Astrocyte of the hippocampus (primary cell): Measurements from ENCODE around the gene MFGE8.

Source experiments
- DNase-seq: peaks from one replicate; pipeline ENCODE4 v3.0.0; 2011; ENCODE audit warnings: low read depth, low spot score

MFGE8 gene

GRCh38 chr15:88918738-88919137 lies 5.6 kb upstream of the MFGE8 start:
- DNase-seq: peak; percentile 97

GRCh38 chr15:88917760-88918159 lies 4.6 kb upstream of the MFGE8 start:
- no peak for DNase-seq

DNA sequence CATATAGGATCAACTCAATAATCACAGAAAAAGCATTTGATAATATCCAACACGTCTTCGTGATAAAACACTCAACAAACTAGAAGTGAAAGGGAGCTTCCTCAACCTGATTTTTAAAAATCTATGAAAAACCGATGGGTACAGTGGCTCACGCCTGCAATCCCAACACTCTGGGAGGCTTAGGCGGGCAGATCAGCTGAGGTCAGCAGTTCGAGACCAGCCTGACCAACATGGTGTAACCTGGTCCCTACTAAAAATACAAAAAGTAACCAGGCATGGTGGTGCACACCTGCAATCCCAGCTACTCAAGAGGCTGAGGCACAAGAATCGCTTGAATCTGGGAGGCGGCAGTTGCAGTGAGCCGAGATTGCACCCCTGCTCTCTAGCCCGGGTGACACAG lies 2.2 kb upstream of the MFGE8 start:
- no peak for DNase-seq

- no peak for DNase-seq
Observed at GRCh38 chr15:88913850-88914169, 631 bp upstream of the MFGE8 start.

DNA sequence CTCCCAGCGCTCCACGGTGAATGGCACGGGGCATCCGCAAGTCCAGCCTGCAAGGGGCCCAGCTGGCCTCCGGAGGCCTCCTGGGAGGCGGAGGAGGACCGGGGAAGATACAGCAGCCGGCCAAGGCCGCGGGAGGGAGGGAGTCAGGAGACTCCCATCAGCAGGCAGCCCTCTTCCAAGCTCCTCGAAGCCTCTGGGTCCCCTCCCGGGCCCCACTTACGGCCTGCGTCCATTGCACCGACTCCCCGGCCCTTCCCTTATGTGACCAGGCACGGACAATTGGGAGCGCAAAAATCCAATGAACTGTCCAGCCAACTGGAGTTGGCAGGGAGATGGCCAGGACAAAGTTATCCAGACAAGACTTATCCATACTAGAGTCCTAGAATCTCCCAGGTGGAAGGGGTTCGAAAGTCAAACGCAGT lies 668 bp downstream of the MFGE8 start:
- DNase-seq: peak; percentile 65

DNA sequence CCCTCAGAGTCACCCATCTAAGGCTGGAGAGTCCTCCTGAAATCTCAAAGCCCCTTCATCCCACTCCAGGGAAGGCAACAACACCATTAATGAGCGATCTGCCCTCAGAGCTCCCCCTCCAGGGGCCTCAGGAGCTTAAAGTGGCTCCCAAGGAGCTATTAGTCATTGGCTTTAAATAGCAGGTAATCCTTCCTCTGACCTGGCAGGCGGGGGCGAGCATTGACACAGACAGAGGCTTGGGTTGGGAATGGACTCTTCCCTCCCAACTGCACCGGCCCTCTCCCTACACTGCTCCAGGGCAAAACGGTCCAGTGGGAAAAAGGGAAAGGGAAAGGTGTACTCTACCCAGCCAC lies 1.4 kb downstream of the MFGE8 start:
- peak; percentile 63 for DNase-seq

DNA sequence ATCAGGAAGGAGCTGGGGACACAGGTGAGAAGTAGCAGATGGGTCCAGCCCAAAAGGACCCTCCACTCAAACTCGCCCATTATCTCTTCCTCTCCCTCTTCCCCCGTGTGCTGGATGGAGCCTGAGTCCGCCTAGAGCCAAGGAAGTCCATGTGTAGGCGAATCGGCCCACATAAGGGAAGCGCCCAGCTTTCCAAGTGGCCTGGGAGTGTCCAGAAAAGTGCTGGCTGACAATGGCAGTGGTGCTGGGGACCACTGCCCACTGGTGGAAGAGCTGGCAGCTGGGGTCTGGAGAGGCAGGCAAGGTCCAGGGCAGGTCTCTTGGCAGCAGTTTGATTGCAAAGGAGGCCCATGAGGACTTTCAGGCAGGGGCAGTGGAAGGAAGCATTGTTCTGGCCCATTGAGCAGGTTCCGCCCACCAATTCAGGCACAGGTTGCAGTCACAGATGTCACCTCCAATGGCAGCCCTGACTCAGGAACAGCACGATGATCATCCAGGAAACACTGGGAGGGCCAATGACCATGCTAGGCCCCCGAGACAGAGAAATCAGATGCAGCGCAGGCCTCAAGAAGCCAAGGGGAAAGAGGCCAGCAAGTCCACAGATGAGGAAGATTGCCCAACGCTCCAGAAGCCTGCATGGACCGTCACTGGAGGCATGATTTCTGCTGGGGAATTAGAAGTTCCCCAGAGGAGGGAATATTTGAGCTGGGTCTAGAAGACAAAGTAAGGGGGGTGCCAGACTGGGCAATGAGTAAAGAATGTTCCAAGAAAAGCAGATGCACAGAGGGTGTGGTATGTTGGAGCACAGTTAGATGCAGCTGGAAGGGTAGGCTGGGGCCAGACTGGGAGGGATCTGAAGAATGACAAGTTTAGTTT lies 3.0 kb downstream of the MFGE8 start:
- no peak for DNase-seq

GRCh38 chr15:88908697-88909621 lies 4.2 kb downstream of the MFGE8 start:
- DNase-seq: peak; percentile 53

GRCh38 chr15:88908123-88908522 lies 5.1 kb downstream of the MFGE8 start:
- DNase-seq: no peak

DNA sequence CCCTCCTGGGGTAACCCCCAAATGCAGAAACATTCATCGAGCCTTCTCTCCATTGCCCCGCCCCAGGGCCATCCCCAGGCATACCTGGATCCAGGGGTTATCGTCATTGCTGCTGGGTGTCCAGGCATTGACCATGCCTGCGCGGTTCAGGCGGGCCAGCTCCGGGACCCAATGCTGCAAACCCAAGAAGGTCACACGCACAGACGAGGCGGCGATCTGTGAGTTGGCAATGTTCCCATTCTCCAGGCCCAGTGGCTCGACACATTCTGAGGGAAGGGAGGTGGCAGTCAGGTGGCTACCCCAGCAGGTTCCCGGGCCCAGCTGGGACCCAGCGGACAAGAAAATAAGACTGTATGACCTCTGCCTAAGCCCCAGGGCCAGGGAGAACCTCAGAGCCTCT lies 6.1 kb downstream of the MFGE8 start:
- no peak for DNase-seq

DNA sequence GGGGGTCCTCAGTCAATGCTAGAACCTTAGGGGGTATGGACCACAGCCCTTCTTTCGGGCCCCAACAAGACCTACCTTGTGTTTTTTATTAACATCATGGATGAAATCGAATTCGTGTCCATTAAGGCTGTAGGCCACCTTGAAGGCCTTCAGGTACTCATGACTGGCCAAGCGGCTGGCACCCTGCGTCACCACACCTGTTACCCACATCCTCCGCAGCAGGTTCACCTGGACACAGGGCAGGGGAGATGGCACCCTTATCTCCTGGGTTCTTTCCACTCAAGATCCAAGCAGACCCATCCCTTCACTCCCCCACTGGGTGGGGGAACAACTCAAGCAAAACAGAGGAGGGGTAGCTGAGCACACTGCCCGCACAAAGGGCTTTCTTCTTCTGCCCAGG lies 6.6 kb downstream of the MFGE8 start:
- no peak for DNase-seq

GRCh38 chr15:88906130-88906529 lies 7.0 kb downstream of the MFGE8 start:
- no peak for DNase-seq

- DNase-seq: no peak
Observed at GRCh38 chr15:88905576-88905975, 7.6 kb downstream of the MFGE8 start.

GRCh38 chr15:88904624-88905327 lies 8.4 kb downstream of the MFGE8 start:
- peak; percentile 87 for DNase-seq

GRCh38 chr15:88904257-88904623 lies 8.9 kb downstream of the MFGE8 start:
- DNase-seq: no peak

GRCh38 chr15:88902846-88903245 lies 10.3 kb downstream of the MFGE8 start:
- DNase-seq: no peak

DNA sequence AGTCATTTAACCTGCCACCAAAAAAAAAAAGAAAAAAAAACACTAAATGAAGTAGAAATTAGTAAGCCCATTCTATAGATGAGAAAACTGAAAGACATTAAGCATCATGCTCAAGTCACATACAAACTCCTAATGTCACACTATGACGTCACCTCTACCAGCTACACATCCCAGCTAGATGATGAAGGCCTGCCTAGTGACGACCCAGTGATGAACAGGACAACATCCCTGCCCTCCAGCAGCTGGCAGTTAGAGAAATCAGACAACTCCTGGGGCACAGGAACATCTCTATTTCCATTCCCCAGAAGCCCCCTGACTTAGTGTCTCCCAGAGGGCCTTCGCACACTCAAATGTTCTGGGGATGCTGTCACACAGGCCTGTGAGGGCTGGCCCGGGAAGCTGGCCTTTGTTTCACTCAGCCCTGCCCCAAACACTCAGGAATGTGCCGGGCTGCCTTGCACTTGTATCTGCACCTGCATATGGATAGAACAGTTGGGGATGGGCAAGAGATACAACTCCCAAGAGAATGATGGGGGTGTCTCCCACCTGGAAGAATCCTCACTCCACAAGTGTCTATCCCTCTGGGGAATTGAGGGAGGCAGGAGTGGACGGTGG lies 10.9 kb downstream of the MFGE8 start:
- no peak for DNase-seq

DNA sequence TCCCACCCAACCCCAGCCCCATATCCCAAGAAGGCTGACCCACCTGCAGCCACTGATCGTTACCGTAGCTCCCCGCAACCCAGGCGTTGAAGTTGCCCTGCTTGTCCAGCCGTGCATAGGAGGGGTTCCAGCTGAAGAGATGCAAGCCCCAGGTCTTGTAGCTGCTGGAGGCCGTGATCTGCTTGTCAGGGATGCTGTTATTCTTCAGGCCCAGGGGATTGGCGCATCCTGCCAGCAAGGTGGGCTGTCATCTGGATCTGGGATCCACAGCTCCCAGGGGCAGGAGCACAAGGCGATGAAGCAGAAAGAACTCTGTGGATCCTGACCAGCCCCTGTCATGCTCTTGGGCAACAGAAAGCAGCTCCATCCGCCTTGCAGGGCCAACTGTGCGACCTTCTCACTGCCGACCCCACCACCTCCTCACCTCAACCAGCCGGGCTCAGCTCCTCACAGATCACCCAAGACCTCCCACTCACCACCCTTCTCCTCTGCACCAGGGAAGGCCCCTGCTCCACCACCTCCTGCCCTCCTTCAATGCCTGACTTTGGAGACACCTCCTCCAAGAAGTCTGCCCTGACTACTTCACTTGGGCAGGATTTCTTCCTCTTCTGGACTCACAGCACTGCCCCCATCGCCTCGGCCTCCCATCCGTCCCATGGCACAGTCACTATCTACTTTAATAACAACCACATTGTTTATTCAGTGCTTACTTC lies 11.5 kb downstream of the MFGE8 start:
- DNase-seq: no peak

DNA sequence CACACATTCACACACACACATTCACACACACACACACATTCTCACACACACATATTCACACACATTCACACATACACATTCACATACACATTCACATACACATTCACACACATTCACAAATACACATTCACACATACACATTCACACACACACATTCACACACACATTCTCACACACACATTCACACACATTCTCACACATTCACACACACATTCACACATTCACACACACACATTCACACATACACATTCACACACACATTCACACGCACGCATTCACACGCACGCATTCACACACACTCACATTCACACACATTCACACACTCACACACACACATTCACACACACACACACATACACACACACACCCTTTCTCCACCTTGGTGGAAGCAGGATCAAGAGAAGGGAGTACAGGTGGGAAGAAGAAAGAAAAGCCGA lies 12.2 kb downstream of the MFGE8 start:
- no peak for DNase-seq

GRCh38 chr15:88900309-88900981 lies 12.7 kb downstream of the MFGE8 start:
- DNase-seq: peak; percentile 79

- DNase-seq: no peak
Observed at GRCh38 chr15:88899251-88899650, 13.9 kb downstream of the MFGE8 start.
